Spleen (tissue), 7 donors: ENCODE measurements around the gene CD38.

Source experiments
- CTCF ChIP-seq, 11 experiments: fragments of 200-600 bp in 7 of 11; fragments of 450-650 bp in 4 of 11; sonication (generic) in 4 of 11; IDR thresholded peaks in 8 of 11; conservative IDR thresholded peaks in 3 of 11; 1 replicate in 7 of 11; 2 replicates in 4 of 11; pipeline versions ENCODE4 v1.4.0 to v1.8.0; 2016 to 2021; ENCODE audit warnings: antibody characterized with exemption in 11 of 11, inconsistent platforms in 4 of 11, mild to moderate bottlenecking in 1 of 11
- POLR2AphosphoS5 ChIP-seq, 3 donors: sonication (generic); formaldehyde crosslinking; IDR thresholded peaks; one replicate each; pipeline ENCODE4 v1.5.1; 2017; ENCODE audit warnings: antibody characterized with exemption in 3 of 3
- donor health status: DM: no; HTN: no; CAD: no; lungs with moderate emphysema.
- donor health status: DM: no; HTN: no; CAD: no.
- donor health status: DM: no; HTN: no; CAD: no.

- TF ChIP-seq CTCF (IDR thresholded peaks at IDR 0.05 in 8 of 11, conservative IDR thresholded peaks at IDR 0.05 in 3 of 11), result no peak
- TF ChIP-seq POLR2AphosphoS5 (IDR thresholded peaks at IDR 0.05), result no peak
Observed at GRCh38 chr4:15878011-15878410, 99.9 kb downstream of the CD38 start.
